Smooth muscle cell of the pulmonary artery (primary cell): ENCODE data around the gene SIMC1. TPM values are rescaled to one million over a fixed set of nuclear protein-coding genes. Genes with fewer than 3 reads are reported as not detected.

ENCODE experiments used
- total RNA-seq: library from RNA; depleted of rRNA; stranded (reverse); fragments of >200 nt; gene quantifications from 2 replicates; pipeline ENCODE4 v1.2.3, GENCODE V29; 2014

The SIMC1 gene
- 6.2 and 6.8 TPM in 2 replicates for total RNA-seq

DNA sequence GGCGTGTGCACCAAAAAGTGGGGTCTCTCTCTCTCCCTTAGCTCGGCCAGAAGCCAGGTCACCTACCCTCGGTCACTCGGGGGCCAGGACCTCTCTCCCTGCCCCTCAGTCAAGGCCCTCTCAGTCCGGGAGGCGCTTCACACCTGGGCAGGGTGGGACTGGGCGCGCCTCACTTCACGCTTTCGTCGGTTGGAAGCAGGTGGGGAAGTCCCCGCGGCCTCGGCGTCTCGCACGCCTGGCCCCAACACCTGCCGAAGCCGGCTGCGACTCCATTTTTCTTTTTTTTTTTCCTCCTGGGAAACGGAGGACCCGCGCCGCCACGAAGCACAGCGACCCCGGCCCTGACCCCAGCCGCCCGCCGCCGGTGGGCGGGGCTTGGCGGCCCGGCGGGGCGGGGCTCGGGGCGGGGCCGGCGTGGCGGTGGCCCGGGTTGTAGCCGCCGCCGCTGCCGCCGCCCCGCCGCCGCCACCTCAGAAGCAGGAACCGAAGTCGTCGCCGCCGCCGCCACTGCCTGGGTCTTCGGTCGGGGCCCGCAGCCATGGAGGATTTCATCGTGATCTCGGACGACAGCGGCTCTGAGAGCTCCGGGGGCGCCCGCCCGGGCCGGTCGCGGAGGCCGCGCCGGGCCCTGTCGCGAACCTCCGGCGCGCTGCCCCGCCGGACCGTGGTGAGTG lies at the start of gene SIMC1:
SIMC1 (plus strand) TSS at position 454 of the 674 bp plus-strand sequence; CDS start at position 539, 85 bp downstream.

DNA sequence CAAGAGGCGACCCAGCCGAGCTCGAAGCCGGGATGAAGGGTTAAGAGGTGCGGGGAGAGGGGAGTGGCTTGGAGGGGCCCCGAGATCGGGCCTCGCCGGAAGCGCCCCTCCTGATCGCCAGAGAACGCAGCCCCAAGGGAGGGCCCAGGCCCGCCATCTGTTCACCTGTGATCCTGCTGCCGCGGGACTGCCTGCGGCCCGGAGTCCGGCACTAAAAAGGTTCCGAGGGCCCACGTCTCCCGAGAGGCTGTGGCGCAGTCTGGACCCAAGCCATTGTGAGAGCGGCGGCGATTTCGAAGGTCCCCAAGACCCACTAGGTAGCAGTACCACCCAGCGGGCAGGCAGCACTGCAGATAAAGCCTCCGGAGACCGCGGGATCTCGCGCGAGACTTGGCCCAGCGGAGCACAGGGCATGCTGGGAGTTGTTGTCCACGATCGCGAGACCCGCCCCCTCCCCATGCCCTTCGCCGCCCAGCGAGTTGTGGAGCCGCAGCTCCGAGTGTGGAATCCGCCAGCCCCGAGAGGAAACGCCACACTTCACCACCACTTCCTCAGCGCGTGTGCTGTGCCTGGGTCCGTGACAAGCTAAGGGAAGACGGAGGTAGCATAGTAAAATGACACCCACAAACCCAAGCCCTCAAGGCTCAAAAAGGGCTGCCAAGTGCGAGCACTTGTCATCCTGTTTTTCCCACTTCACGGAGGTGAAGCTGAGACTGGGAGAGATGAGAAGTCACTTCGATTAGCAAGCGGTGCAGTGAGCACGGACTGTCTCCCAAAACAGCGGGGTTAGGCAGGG lies 123.4 kb downstream of the SIMC1 start, which contains the start of gene KIAA1191:
KIAA1191 (minus strand) TSS at position 328 of the 796 bp plus-strand sequence. CDS start 2,256 bp downstream, outside the sequence.

DNA sequence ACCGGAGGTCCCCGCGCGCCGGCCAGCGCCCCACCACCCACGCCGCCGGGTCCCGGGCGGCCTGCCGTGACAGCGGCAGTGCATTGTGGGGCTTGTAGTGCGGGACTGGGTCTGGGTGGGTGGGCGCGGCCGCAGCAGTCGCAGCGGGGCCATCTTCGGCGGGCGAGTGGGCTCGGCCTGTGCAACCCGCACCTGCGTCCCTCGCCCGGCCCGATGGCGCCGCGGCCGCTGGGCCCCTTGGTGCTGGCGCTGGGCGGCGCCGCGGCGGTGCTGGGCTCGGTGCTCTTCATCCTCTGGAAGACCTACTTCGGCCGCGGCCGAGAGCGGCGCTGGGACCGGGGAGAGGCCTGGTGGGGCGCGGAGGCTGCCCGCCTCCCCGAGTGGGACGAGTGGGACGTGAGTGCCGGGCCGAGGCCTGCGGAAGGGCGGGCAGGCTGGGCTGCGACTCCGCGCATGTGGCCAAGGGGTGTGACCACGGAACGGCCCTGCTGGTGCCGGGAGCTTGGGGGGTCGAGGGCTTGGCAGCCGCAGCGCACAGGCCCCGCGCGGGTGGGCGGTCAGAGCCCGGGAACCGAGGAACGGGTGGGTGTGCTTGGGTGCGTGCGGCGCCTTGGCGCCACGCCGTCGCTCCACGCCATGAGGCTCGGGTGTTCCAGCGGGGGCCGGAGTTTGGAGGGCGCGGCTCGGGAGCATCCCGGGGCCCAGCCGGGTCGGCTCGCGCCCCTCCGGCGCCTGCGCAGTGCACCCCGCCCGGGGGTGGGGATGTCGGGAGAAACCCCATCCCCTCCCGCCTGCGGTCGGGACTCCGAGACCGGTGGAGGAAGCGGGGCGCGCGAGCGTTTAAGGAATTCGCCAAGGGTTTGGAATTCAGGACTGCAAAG lies 127.4 kb downstream of the SIMC1 start, which contains the start of gene ARL10:
ARL10 (plus strand) TSS at position 137 of the 881 bp plus-strand sequence; CDS start at position 214, 77 bp downstream.

DNA sequence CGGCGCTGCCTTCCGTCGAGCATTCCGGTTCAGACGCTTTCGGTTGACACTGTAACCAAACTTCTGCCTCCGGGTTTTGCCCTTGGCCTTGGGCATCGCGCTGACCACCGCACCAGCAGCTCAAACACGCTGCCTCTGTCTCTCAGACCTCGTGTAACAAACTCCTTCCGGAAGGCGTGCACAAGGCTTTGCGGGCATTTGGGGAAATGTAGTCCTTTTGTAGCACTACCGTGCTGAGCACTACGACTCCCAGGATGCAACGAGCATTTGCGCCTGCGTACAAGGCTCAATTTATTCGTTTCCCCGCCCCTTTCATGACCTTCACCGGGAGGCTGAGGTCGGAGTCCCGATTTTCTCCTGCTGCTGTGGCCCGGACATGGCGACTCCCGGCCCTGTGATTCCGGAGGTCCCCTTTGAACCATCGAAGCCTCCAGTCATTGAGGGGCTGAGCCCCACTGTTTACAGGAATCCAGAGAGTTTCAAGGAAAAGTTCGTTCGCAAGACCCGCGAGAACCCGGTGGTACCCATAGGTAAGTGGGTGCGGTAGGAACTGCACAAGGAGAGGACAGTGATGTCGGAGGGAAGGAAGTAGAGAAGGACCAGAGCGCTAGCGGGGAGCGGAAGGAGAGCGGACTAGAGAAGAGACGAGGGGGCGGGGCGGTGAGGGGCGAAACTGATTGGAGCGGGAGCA lies 150.4 kb downstream of the SIMC1 start, which contains the start of the genes HIGD2A and NOP16:
HIGD2A (plus strand) TSS at position 308 of the 691 bp plus-strand sequence; CDS start at position 377, 69 bp downstream.
NOP16 (minus strand) TSS at position 155 of the 691 bp plus-strand sequence; CDS start at position 96, 59 bp downstream.

Other genes with a start within 250 kb of the SIMC1 start
- 138 and 142 TPM in 2 replicates for gene KIAA1191, start 123.3 kb downstream of the SIMC1 start, total RNA-seq
- 30.0 and 37.4 TPM in 2 replicates for gene ARL10, start 127.1 kb downstream of the SIMC1 start, total RNA-seq
- 4.8 and 10.4 TPM in 2 replicates for gene NOP16, start 150.2 kb downstream of the SIMC1 start, total RNA-seq
- gene HIGD2A, start 150.3 kb downstream of the SIMC1 start, total RNA-seq: 41.9 and 44.1 TPM in 2 replicates
- 65.7 and 72.3 TPM in 2 replicates for gene CLTB, start 178.1 kb downstream of the SIMC1 start, total RNA-seq
- gene FAF2, start 210.0 kb downstream of the SIMC1 start, total RNA-seq: 42.4 and 51.3 TPM in 2 replicates